Measurements from ENCODE around the gene OR6S1. TPM values are rescaled to one million over a fixed set of nuclear protein-coding genes. Genes with fewer than 3 reads are reported as not detected.

OR6S1 gene
- total and polyA plus RNA-seq, 4 donors = not detected

GRCh38 chr14:20659336-20659735, 17.8 kb upstream of the OR6S1 start:
- Histone ChIP-seq H3K36me3 (ENCODE audit: control insufficient read depth in 4 of 4, insufficient read depth in 3 of 4, low read depth in 1 of 4, low read length in 3 of 4) (no peaks in the 10 kb centered on the region), H3K9me3 (ENCODE audit: control insufficient read depth in 4 of 4, low read length in 3 of 4) (no peaks in the 10 kb centered on the region), H3K4me3 (ENCODE audit: low read depth in 1 of 3, low read length in 3 of 3) (no peak overlapping the region), H3K9ac (ENCODE audit: low read depth in 1 of 2, low read length in 2 of 2) (no peak overlapping the region), H3K27me3 (ENCODE audit: control insufficient read depth in 4 of 4, insufficient read depth in 4 of 4, low read length in 3 of 4) (peaks cover 0 to 14% (median 4%) of the 10 kb centered on the region in 4 donors), H3K27ac (ENCODE audit: low read depth in 1 of 2, low read length in 2 of 2) (no peak overlapping the region), H3K4me1 (ENCODE audit: control insufficient read depth in 4 of 4, insufficient read depth in 4 of 4, low read length in 3 of 4) (peaks cover 0 to 8% (median 4%) of the 10 kb centered on the region in 4 donors)
- no peak for TF ChIP-seq JUND (IDR thresholded peaks at IDR 0.05)
- no peak for TF ChIP-seq ATF3 (IDR thresholded peaks at IDR 0.05)
- no peak for TF ChIP-seq RXRA (IDR thresholded peaks at IDR 0.05)
- TF ChIP-seq GABPA (IDR thresholded peaks at IDR 0.05 in 1 of 2, conservative IDR thresholded peaks at IDR 0.05 in 1 of 2) = no peak
- no peak for TF ChIP-seq FOXA1 (IDR thresholded peaks at IDR 0.05)
- no peak for TF ChIP-seq ZBTB33 (IDR thresholded peaks at IDR 0.05)
- TF ChIP-seq HNF4G (IDR thresholded peaks at IDR 0.05) = no peak
- TF ChIP-seq YY1 (IDR thresholded peaks at IDR 0.05) = no peak
- no peak for TF ChIP-seq REST (IDR thresholded peaks at IDR 0.05)
- no peak for TF ChIP-seq FOXA2 (IDR thresholded peaks at IDR 0.05)
- no peak for TF ChIP-seq SP1 (IDR thresholded peaks at IDR 0.05)
- no peak for TF ChIP-seq EGR1 (IDR thresholded peaks at IDR 0.05; ENCODE audit: low read depth in 2 of 2)
- TF ChIP-seq, protein P1, sequence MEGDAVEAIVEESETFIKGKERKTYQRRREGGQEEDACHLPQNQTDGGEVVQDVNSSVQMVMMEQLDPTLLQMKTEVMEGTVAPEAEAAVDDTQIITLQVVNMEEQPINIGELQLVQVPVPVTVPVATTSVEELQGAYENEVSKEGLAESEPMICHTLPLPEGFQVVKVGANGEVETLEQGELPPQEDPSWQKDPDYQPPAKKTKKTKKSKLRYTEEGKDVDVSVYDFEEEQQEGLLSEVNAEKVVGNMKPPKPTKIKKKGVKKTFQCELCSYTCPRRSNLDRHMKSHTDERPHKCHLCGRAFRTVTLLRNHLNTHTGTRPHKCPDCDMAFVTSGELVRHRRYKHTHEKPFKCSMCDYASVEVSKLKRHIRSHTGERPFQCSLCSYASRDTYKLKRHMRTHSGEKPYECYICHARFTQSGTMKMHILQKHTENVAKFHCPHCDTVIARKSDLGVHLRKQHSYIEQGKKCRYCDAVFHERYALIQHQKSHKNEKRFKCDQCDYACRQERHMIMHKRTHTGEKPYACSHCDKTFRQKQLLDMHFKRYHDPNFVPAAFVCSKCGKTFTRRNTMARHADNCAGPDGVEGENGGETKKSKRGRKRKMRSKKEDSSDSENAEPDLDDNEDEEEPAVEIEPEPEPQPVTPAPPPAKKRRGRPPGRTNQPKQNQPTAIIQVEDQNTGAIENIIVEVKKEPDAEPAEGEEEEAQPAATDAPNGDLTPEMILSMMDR (IDR thresholded peaks at IDR 0.05; ENCODE audit: low read depth, low read length, missing input control) = no peak
- WGBS = 76% methylated on average over 6 of the region's 6 CpGs
- DNase-seq (ENCODE audit: low spot score) = no peak

GRCh38 chr14:20658246-20658645, 16.8 kb upstream of the OR6S1 start:
- H3K9ac ChIP-seq (ENCODE audit: low read depth in 1 of 2, low read length in 2 of 2) = no peak overlapping the region
- no peak overlapping the region for H3K27ac ChIP-seq (ENCODE audit: low read depth in 1 of 2, low read length in 2 of 2)
- WGBS = 67% methylated on average over 3 of the region's 3 CpGs
- no peaks in the 10 kb centered on the region for H3K9me3 ChIP-seq (ENCODE audit: control insufficient read depth in 4 of 4, low read length in 3 of 4)
- H3K27me3 ChIP-seq (ENCODE audit: control insufficient read depth in 4 of 4, insufficient read depth in 4 of 4, low read length in 3 of 4) = peaks cover 0 to 19% (median 7%) of the 10 kb centered on the region in 4 donors
- H3K4me3 ChIP-seq (ENCODE audit: low read depth in 1 of 3, low read length in 3 of 3) = no peak overlapping the region
- no peak for TF ChIP-seq RXRA (IDR thresholded peaks at IDR 0.05)
- no peak for TF ChIP-seq YY1 (IDR thresholded peaks at IDR 0.05)
- TF ChIP-seq RAD21 (IDR thresholded peaks at IDR 0.05) = no peak
- no peaks in the 10 kb centered on the region for H3K36me3 ChIP-seq (ENCODE audit: control insufficient read depth in 4 of 4, insufficient read depth in 3 of 4, low read depth in 1 of 4, low read length in 3 of 4)
- no peak for DNase-seq (ENCODE audit: low spot score)
- H3K4me1 ChIP-seq (ENCODE audit: control insufficient read depth in 4 of 4, insufficient read depth in 4 of 4, low read length in 3 of 4) = peaks cover 0 to 3% (median 1%) of the 10 kb centered on the region in 4 donors
